Islet of Langerhans (tissue), 1 donor: ENCODE data around the gene FIZ1.

ENCODE experiments used
- FAIRE-seq: peaks from one replicate; lab custom pipeline; 2011; peaks lifted over from hg19 to GRCh38; lab: Jason Lieb, UNC

Gene FIZ1

GRCh38 chr19:55599468-55599841 is at the start of gene FIZ1:
Gene FIZ1 (minus strand): TSS chr19:55599517. CDS start chr19:55597865, 1,652 bp downstream.
- no peak for FAIRE-seq

- FAIRE-seq = no peak
Measured at GRCh38 chr19:55648585-55649267, 49.4 kb upstream of the FIZ1 start.

- no peak for FAIRE-seq
Measured at GRCh38 chr19:55647732-55648584, 48.6 kb upstream of the FIZ1 start, which contains the start of gene CCDC106. Gene CCDC106 (plus strand): TSS chr19:55648212. CDS start chr19:55649047, 835 bp downstream.

- FAIRE-seq = no peak
Measured at GRCh38 chr19:55646889-55647731, 47.8 kb upstream of the FIZ1 start.

- no peak for FAIRE-seq
Measured at GRCh38 chr19:55645512-55645881, 46.2 kb upstream of the FIZ1 start.

GRCh38 chr19:55644842-55645511 is 45.7 kb upstream of the FIZ1 start:
- FAIRE-seq = no peak

- FAIRE-seq = no peak
Measured at GRCh38 chr19:55644191-55644833, 45.0 kb upstream of the FIZ1 start.

- no peak for FAIRE-seq
Measured at GRCh38 chr19:55643887-55644176, 44.5 kb upstream of the FIZ1 start.

GRCh38 chr19:55643003-55643886 is 43.9 kb upstream of the FIZ1 start, which contains the start of gene ZNF581:
Gene ZNF581 (plus strand): TSS chr19:55643649. CDS start chr19:55644572, 923 bp downstream.
- no peak for FAIRE-seq

- FAIRE-seq = no peak
Measured at GRCh38 chr19:55642153-55643002, 43.1 kb upstream of the FIZ1 start.

GRCh38 chr19:55641426-55642152 is 42.3 kb upstream of the FIZ1 start:
- FAIRE-seq = no peak

- FAIRE-seq = no peak
Measured at GRCh38 chr19:55640577-55641425, 41.5 kb upstream of the FIZ1 start, which contains the start of gene ZNF580. Gene ZNF580 (plus strand): TSS chr19:55641002. CDS start chr19:55642509, 1,507 bp downstream.

- FAIRE-seq = no peak
Measured at GRCh38 chr19:55640043-55640576, 40.8 kb upstream of the FIZ1 start.

GRCh38 chr19:55638864-55639359 is 39.6 kb upstream of the FIZ1 start:
- FAIRE-seq = no peak

- no peak for FAIRE-seq
Measured at GRCh38 chr19:55637534-55637933, 38.2 kb upstream of the FIZ1 start.

- no peak for FAIRE-seq
Measured at GRCh38 chr19:55636723-55637122, 37.4 kb upstream of the FIZ1 start.

GRCh38 chr19:55635856-55636440 is 36.6 kb upstream of the FIZ1 start:
- FAIRE-seq = no peak
